ENCODE measurements around the gene ATG4B. TPM values are rescaled to one million over a fixed set of nuclear protein-coding genes. Genes with fewer than 3 reads are reported as not detected.

ATG4B gene
- total RNA-seq, 1 donor from 2014 or later = 124 TPM

DNA sequence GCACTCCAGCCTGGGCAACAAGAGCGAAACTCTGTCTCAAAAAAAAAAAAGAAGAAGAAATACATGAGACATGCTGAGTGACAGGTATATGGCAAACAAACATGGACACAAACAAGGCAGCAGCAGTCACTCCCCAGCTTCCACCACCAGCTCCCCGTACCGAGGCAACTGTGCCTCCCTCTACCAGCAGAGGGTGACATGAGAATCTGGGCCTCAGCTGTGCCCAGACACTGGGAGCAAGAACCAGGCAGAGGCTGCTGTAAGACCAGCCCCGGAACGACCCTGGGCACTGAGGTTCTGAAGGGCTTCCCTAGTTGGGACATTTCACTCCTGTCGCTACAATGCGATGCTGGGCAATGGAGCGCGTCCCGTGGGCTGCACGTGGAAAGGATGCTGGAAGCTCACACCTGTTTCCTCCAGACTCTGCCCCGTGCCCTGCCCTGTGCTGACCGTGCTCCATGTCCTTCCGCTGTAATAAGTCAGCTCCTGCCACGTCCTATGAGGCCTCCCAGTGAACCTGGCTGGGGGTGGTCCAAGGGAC lies 41.8 kb upstream of the ATG4B start:
- no peak for DNase-seq (ENCODE audit: low spot score)
- peaks cover 2% of the 10 kb centered on the region for H3K27me3 Mint-ChIP-seq (ENCODE audit: unreplicated experiment)
- H3K4me1 Mint-ChIP-seq (ENCODE audit: unreplicated experiment) = no peaks in the 10 kb centered on the region
- no peak overlapping the region for H3K27ac Mint-ChIP-seq (ENCODE audit: unreplicated experiment)
- H3K36me3 Mint-ChIP-seq (ENCODE audit: low read depth, unreplicated experiment) = peaks cover 19% of the 10 kb centered on the region
- H3K4me3 Mint-ChIP-seq (ENCODE audit: unreplicated experiment) = no peak overlapping the region
- TF ChIP-seq, protein P1, sequence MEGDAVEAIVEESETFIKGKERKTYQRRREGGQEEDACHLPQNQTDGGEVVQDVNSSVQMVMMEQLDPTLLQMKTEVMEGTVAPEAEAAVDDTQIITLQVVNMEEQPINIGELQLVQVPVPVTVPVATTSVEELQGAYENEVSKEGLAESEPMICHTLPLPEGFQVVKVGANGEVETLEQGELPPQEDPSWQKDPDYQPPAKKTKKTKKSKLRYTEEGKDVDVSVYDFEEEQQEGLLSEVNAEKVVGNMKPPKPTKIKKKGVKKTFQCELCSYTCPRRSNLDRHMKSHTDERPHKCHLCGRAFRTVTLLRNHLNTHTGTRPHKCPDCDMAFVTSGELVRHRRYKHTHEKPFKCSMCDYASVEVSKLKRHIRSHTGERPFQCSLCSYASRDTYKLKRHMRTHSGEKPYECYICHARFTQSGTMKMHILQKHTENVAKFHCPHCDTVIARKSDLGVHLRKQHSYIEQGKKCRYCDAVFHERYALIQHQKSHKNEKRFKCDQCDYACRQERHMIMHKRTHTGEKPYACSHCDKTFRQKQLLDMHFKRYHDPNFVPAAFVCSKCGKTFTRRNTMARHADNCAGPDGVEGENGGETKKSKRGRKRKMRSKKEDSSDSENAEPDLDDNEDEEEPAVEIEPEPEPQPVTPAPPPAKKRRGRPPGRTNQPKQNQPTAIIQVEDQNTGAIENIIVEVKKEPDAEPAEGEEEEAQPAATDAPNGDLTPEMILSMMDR (IDR thresholded peaks at IDR 0.05; ENCODE audit: unreplicated experiment) = no peak
- H3K9me3 Mint-ChIP-seq (ENCODE audit: unreplicated experiment) = no peaks in the 10 kb centered on the region

DNA sequence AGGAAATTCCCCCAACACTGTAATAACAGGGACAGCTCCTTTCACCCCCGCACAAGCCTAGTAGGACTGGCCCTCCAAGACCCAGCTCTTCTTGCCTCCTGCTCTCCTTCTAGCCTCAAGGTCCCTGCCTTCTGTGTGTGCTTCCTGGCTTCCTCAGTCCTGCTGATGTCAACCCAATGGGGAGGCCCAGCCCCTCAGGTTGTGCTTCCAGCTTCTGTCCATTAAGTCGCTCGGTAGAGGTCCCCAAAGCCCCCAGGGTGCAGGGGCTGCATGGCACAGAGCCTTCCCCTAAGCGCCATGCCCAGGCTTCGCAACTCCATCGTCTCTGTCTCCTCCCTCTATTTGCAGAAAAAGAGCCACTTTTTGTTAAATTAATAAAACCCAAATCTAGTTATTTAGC lies 39.9 kb upstream of the ATG4B start:
- Mint-ChIP-seq H3K4me1 (ENCODE audit: unreplicated experiment) (no peaks in the 10 kb centered on the region), H3K27me3 (ENCODE audit: unreplicated experiment) (peaks cover 3% of the 10 kb centered on the region), H3K36me3 (ENCODE audit: low read depth, unreplicated experiment) (peaks cover 21% of the 10 kb centered on the region), H3K9me3 (ENCODE audit: unreplicated experiment) (no peaks in the 10 kb centered on the region), H3K27ac (ENCODE audit: unreplicated experiment) (no peak overlapping the region), H3K4me3 (ENCODE audit: unreplicated experiment) (no peak overlapping the region)
- DNase-seq (ENCODE audit: low spot score) = no peak
- TF ChIP-seq, protein P1 (IDR thresholded peaks at IDR 0.05; ENCODE audit: unreplicated experiment) = no peak

DNA sequence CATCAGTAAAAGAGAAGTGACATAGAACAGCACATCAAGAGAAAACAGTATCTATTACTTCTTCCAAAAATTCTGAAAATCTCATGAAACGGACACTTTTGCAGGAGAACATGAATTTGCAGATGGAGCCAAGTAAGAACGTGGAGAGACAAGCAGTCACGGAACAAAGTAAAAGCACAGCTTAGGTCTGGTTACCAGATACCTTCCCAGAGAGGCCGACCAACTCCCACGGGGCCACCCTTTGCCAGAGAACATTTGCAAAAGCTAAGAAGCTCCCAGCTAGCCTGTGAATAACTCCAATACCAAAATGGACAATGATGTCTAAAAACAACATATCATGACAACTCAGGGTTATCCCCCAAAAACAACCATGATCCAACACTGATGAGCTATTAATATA lies 39.4 kb upstream of the ATG4B start:
- Mint-ChIP-seq H3K27me3 (ENCODE audit: unreplicated experiment) (peaks cover 3% of the 10 kb centered on the region), H3K36me3 (ENCODE audit: low read depth, unreplicated experiment) (peaks cover 20% of the 10 kb centered on the region), H3K4me1 (ENCODE audit: unreplicated experiment) (no peaks in the 10 kb centered on the region), H3K27ac (ENCODE audit: unreplicated experiment) (no peak overlapping the region), H3K4me3 (ENCODE audit: unreplicated experiment) (no peak overlapping the region), H3K9me3 (ENCODE audit: unreplicated experiment) (no peaks in the 10 kb centered on the region)
- TF ChIP-seq, protein P1 (IDR thresholded peaks at IDR 0.05; ENCODE audit: unreplicated experiment) = no peak
- no peak for DNase-seq (ENCODE audit: low spot score)

DNA sequence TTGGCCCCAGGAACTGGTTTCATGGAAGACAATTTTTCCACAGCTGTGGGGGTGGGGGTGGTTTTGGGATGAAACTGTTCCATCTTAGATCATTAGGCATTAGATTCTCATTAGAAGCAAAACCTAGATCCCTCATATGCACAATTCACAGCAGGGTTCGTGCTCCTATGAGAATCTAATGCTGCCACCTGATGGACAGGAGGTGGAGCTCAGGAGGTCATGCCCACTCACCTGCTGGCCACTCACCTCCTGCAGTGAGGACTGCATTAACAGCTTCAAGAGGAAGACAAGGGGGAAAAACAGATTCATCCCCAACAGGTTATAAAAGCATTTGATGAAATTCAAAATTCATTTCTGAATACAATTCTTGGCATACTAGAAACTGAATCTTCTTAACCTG lies 39.0 kb upstream of the ATG4B start:
- peaks cover 3% of the 10 kb centered on the region for H3K27me3 Mint-ChIP-seq (ENCODE audit: unreplicated experiment)
- H3K9me3 Mint-ChIP-seq (ENCODE audit: unreplicated experiment) = no peaks in the 10 kb centered on the region
- no peak for DNase-seq (ENCODE audit: low spot score)
- no peak overlapping the region for H3K4me3 Mint-ChIP-seq (ENCODE audit: unreplicated experiment)
- no peaks in the 10 kb centered on the region for H3K4me1 Mint-ChIP-seq (ENCODE audit: unreplicated experiment)
- no peak overlapping the region for H3K27ac Mint-ChIP-seq (ENCODE audit: unreplicated experiment)
- TF ChIP-seq, protein P1 (IDR thresholded peaks at IDR 0.05; ENCODE audit: unreplicated experiment) = no peak
- peaks cover 23% of the 10 kb centered on the region for H3K36me3 Mint-ChIP-seq (ENCODE audit: low read depth, unreplicated experiment)

DNA sequence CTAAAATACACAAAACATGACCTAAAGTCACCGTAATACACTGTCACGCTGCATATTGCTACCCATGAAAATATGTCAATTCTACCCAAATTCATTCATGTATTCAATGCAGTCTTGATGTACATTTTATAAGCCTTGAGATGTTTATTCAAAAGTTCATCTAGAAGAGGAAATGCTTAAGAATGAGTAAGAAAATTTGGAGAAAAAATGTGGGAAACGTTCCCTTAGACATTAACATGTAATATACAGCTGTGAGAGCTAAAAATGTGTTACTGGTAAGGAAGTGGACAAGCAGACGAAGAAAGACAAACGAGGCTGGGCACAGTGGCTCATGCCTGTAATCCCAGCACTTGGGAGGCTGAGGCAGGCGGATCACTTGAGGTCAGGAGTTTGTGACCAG lies 37.9 kb upstream of the ATG4B start:
- Mint-ChIP-seq H3K9me3 (ENCODE audit: unreplicated experiment) (no peaks in the 10 kb centered on the region), H3K27me3 (ENCODE audit: unreplicated experiment) (peaks cover 3% of the 10 kb centered on the region), H3K36me3 (ENCODE audit: low read depth, unreplicated experiment) (peaks cover 19% of the 10 kb centered on the region), H3K27ac (ENCODE audit: unreplicated experiment) (no peak overlapping the region), H3K4me3 (ENCODE audit: unreplicated experiment) (no peak overlapping the region), H3K4me1 (ENCODE audit: unreplicated experiment) (no peaks in the 10 kb centered on the region)
- TF ChIP-seq, protein P1 (IDR thresholded peaks at IDR 0.05; ENCODE audit: unreplicated experiment) = no peak
- DNase-seq (ENCODE audit: low spot score) = no peak

Data from endothelial cell (in vitro differentiated cells).